GM13976 (cell line): ENCODE results near the gene STAT5B.
"Not testable (repeated sequence)": the region's sequence is repeated elsewhere in the genome, so short reads cannot be mapped to it uniquely, and the experiment has no call there.

Experiments used
- DNase-seq: peaks from one replicate; pipeline ENCODE4 v3.0.0; 2012; ENCODE audit warnings: low spot score
- CTCF ChIP-seq: IDR thresholded peaks from 2 replicates; pipeline ENCODE4 v1.5.1; 2012; ENCODE audit warnings: borderline replicate concordance, mild to moderate bottlenecking; ENCODE audit not compliant: insufficient read depth; ENCODE audit errors: extremely low read depth, missing control alignments, control extremely low read depth
- in situ Hi-C: fragments of 300-500 bp; cut with MboI; formaldehyde crosslinking; loops from one replicate; pipeline ENCODE4 v1.12.0; 2022; ENCODE audit warnings: low sequenced_read_pairs, mixed read lengths, inconsistent platforms; ENCODE audit not compliant: unreplicated experiment

The STAT5B gene

GRCh38 chr17:42276359-42276608 lies at the start of gene STAT5B:
STAT5B (minus strand) TSS chr17:42276391; CDS start chr17:42232127, 44,264 bp downstream.
- DNase-seq: peak; percentile 93
- TF ChIP-seq CTCF: no peak
- in situ Hi-C loops: no loop called here

- DNase-seq: no peak
- no peak for TF ChIP-seq CTCF
- in situ Hi-C loops: no loop called here
These were observed 48.8 kb upstream of the STAT5B start for GRCh38 chr17:42325026-42325425.

- TF ChIP-seq CTCF: no peak
- in situ Hi-C loops: loop anchor here (5.0 kb wide), 2 partner anchors 84 to 204 kb away; no protein-coding TSS in a partner anchor
- DNase-seq: no peak
These were observed 47.1 kb upstream of the STAT5B start for GRCh38 chr17:42323268-42323773.

- in situ Hi-C loops: loop anchor here (5.0 kb wide), 2 partner anchors 85 to 205 kb away; no protein-coding TSS in a partner anchor
- peak; percentile 99 for TF ChIP-seq CTCF
- peak; percentile 88 for DNase-seq
These were observed 46.4 kb upstream of the STAT5B start for GRCh38 chr17:42322382-42323267.

GRCh38 chr17:42321555-42321954 lies 45.4 kb upstream of the STAT5B start:
- no peak for DNase-seq
- TF ChIP-seq CTCF: no peak
- in situ Hi-C loops: loop anchor here (5.0 kb wide), 2 partner anchors 86 to 206 kb away; no protein-coding TSS in a partner anchor

GRCh38 chr17:42317967-42318366 lies 41.8 kb upstream of the STAT5B start:
- in situ Hi-C loops, DNase-seq: not testable (repeated sequence)

- no peak for DNase-seq
- TF ChIP-seq CTCF: no peak
- in situ Hi-C loops: no loop called here
These were observed 41.2 kb upstream of the STAT5B start for GRCh38 chr17:42317266-42317845.
